Pancreas (tissue), 10 donors: Measurements from ENCODE around the gene NFIA. TPM values are rescaled to one million over a fixed set of nuclear protein-coding genes. Genes with fewer than 3 reads are reported as not detected.
A peak's percentile ranks its signal among the peaks of the same experiment; 100 is the strongest.

Experiments
- ATAC-seq, 4 donors: fragments of 200-7000 bp; cut with Tn5 transposase; one replicate each; pipeline versions ENCODE4 v1.8.0 to v1.9.1; 2020; ENCODE audit warnings: mild to moderate bottlenecking in 4 of 4, moderate library complexity in 4 of 4
- DNase-seq, 6 donors: peaks; one replicate each; pipeline ENCODE4 v3.0.0-alpha.2; 2020
- FAIRE-seq: peaks from 2 replicates; lab custom pipeline; 2012; peaks lifted over from hg19 to GRCh38; lab: Jason Lieb, UNC
- H3K27ac ChIP-seq, 4 donors: fragments of 200-600 bp; sonication (generic); 1 replicate in 3 of 4; 2 replicates in 1 of 4; pipeline versions ENCODE4 v1.5.0 to v1.8.0; 2020
- H3K27me3 ChIP-seq, 4 donors: fragments of 200-600 bp; one replicate each; pipeline ENCODE4 v1.8.0; 2021
- H3K36me3 ChIP-seq, 3 donors: fragments of 200-600 bp; sonication (generic) in 1 of 3; one replicate each; pipeline versions ENCODE4 v1.5.0 to v1.8.0; 2020 to 2021
- H3K4me1 ChIP-seq, 3 donors: fragments of 200-600 bp; one replicate each; pipeline ENCODE4 v1.8.0; 2021
- H3K4me3 ChIP-seq, 4 donors: fragments of 200-600 bp; sonication (generic) in 2 of 4; one replicate each; pipeline versions ENCODE4 v1.5.0 to v1.8.0; 2020 to 2021
- H3K9me3 ChIP-seq, 4 donors: fragments of 200-600 bp; one replicate each; pipeline ENCODE4 v1.8.0; 2021
- WGBS, 2 donors: extraction: QIAGEN DNeasy Blood & Tissue Kit; methylation state at CpG; one replicate each; pipeline ENCODE4 v1.1.7; 2013; 5-methylcytosine and 5-hydroxymethylcytosine counted together
- intact Hi-C, 3 donors: fragments of 100-400 bp; cut with DNase I; formaldehyde crosslinking; loops; one replicate each; pipeline versions ENCODE4 v1.11.1 to v1.14.2; 2022
- polyA plus RNA-seq, 2 donors: library from polyadenylated mRNA; stranded (reverse); fragments of 200-250 nt; gene quantifications; one replicate each; pipeline ENCODE4 v1.2.3, GENCODE V29; 2013
- total RNA-seq, 6 donors: library from RNA; stranded (reverse); fragmentation: NEBNext Ultra II Directional in 4 of 6; extraction: Animal tissue kit (Norgen Biotek cat#: 25700) in 4 of 6; gene quantifications; one replicate each; pipeline versions ENCODE4 v1.2.1 to v1.2.4, GENCODE V29; 2021 to 2023
- TF ChIP-seq, protein P1 (sequence below), 4 donors: fragments of 200-600 bp; sonication (generic) in 3 of 4; IDR thresholded peaks; one replicate each; pipeline versions ENCODE4 v1.5.0 to v1.8.0; 2021; ENCODE audit warnings: antibody characterized with exemption in 4 of 4
- donor health status: healthy with polysubstance abuse.
- donor health status: DM: no; HTN: no; CAD: no; lungs with moderate emphysema.
- donor health status: DM: no; HTN: no; CAD: no.
- donor health status: control.
- donor health status: control.
- donor health status: Bipolar disorder and iron deficiency.
- donor health status: DM: yes; HTN: yes; CAD: no.
- donor health status: DM: no; HTN: no; CAD: no.
- donor health status: DM: no; HTN: no; CAD: no.
- donor health status: DM: yes; HTN: yes; CAD: no.

The NFIA gene
- total and polyA plus RNA-seq, 8 donors = 4.9 to 48.1 (median 30.2) TPM

- Histone ChIP-seq H3K4me3 (no peak overlapping the region), H3K36me3 (no peaks in the 10 kb centered on the region), H3K27me3 (no peaks in the 10 kb centered on the region), H3K9me3 (no peaks in the 10 kb centered on the region), H3K4me1 (peaks cover 0 to 25% (median 18%) of the 10 kb centered on the region in 3 donors), H3K27ac (peak overlapping the region in 1 of 4 donors; percentile 10)
- 59 to 68% methylated on average over 6 of the region's 6 CpGs for WGBS, 2 donors
- ATAC-seq = peak in 1 of 4 donors; percentile 33
- no peak for FAIRE-seq
- intact Hi-C loops = no loop called here
- DNase-seq = no peak
- TF ChIP-seq, protein P1, sequence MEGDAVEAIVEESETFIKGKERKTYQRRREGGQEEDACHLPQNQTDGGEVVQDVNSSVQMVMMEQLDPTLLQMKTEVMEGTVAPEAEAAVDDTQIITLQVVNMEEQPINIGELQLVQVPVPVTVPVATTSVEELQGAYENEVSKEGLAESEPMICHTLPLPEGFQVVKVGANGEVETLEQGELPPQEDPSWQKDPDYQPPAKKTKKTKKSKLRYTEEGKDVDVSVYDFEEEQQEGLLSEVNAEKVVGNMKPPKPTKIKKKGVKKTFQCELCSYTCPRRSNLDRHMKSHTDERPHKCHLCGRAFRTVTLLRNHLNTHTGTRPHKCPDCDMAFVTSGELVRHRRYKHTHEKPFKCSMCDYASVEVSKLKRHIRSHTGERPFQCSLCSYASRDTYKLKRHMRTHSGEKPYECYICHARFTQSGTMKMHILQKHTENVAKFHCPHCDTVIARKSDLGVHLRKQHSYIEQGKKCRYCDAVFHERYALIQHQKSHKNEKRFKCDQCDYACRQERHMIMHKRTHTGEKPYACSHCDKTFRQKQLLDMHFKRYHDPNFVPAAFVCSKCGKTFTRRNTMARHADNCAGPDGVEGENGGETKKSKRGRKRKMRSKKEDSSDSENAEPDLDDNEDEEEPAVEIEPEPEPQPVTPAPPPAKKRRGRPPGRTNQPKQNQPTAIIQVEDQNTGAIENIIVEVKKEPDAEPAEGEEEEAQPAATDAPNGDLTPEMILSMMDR (IDR thresholded peaks at IDR 0.05) = no peak
Measured at GRCh38 chr1:61247881-61248752, 165.8 kb downstream of the NFIA start.

- no peaks in the 10 kb centered on the region for H3K36me3 ChIP-seq
- WGBS, 2 donors = 94 to 96% methylated on average over 5 of the region's 5 CpGs
- peaks cover 0 to 30% (median 16%) of the 10 kb centered on the region in 3 donors for H3K4me1 ChIP-seq
- DNase-seq (no peak), ATAC-seq (no peak), FAIRE-seq (no peak)
- no peaks in the 10 kb centered on the region for H3K9me3 ChIP-seq
- TF ChIP-seq, protein P1 (IDR thresholded peaks at IDR 0.05) = no peak
- no peaks in the 10 kb centered on the region for H3K27me3 ChIP-seq
- H3K27ac ChIP-seq = no peak overlapping the region
- intact Hi-C loops = loop anchor here in 1 of 3 donors (10.0 kb wide), 2 partner anchors 46 to 84 kb away; no protein-coding TSS in a partner anchor
- H3K4me3 ChIP-seq = no peak overlapping the region
Measured at GRCh38 chr1:61250933-61251332, 168.6 kb downstream of the NFIA start.

GRCh38 chr1:61253059-61253735, 170.8 kb downstream of the NFIA start:
- ATAC-seq (peak; percentile 82 to 89 (median 88)), DNase-seq (peak in 4 of 6 donors; percentile 59 to 81 (median 76)), FAIRE-seq (no peak)
- H3K4me3 ChIP-seq = no peak overlapping the region
- WGBS, 2 donors = 61 to 65% methylated on average over 2 of the region's 2 CpGs
- no peaks in the 10 kb centered on the region for H3K27me3 ChIP-seq
- H3K9me3 ChIP-seq = no peaks in the 10 kb centered on the region
- intact Hi-C loops = loop anchor here in 1 of 3 donors (10.0 kb wide), 2 partner anchors 48 to 82 kb away; no protein-coding TSS in a partner anchor
- H3K4me1 ChIP-seq = peaks cover 0 to 22% (median 18%) of the 10 kb centered on the region in 3 donors
- peak overlapping the region in 1 of 4 donors; percentile 7 for H3K27ac ChIP-seq
- TF ChIP-seq, protein P1 (IDR thresholded peaks at IDR 0.05) = no peak
- H3K36me3 ChIP-seq = no peaks in the 10 kb centered on the region

GRCh38 chr1:61253912-61254633, 171.7 kb downstream of the NFIA start:
- FAIRE-seq (no peak), DNase-seq (no peak), ATAC-seq (peak in 3 of 4 donors; percentile 11 to 53 (median 52))
- 94% methylated on average over 1 of the region's 1 CpG for WGBS, 2 donors
- Histone ChIP-seq H3K36me3 (no peaks in the 10 kb centered on the region), H3K4me1 (peaks cover 0 to 22% (median 19%) of the 10 kb centered on the region in 3 donors), H3K27me3 (no peaks in the 10 kb centered on the region), H3K4me3 (no peak overlapping the region), H3K27ac (peak overlapping the region in 2 of 4 donors; percentile 12 to 31), H3K9me3 (no peaks in the 10 kb centered on the region)
- intact Hi-C loops = loop anchor here in 1 of 3 donors (10.0 kb wide), 2 partner anchors 49 to 81 kb away; no protein-coding TSS in a partner anchor
- TF ChIP-seq, protein P1 (IDR thresholded peaks at IDR 0.05) = no peak
